DOHH2 (cell line): ENCODE results near the gene NRM.

ENCODE experiments used
- H3F3A ChIP-seq: fragments of 200-600 bp; sonication (generic), shearing (Covaris generic); 2 replicates; pipeline ENCODE4 v1.6.0; 2016; ENCODE audit warnings: antibody characterized with exemption, mild to moderate bottlenecking; ENCODE audit not compliant: control insufficient read depth, insufficient read depth
- H3K27ac ChIP-seq: fragments of 200-600 bp; sonication (generic); 2 replicates; pipeline ENCODE4 v1.5.1; 2014; ENCODE audit warnings: low read depth, mild to moderate bottlenecking, low read length, moderate library complexity
- H3K27me3 ChIP-seq: fragments of 200-600 bp; sonication (generic); 2 replicates; pipeline ENCODE4 v1.6.1; 2014; ENCODE audit warnings: mild to moderate bottlenecking, low read length, mixed read lengths; ENCODE audit not compliant: control insufficient read depth
- H3K36me3 ChIP-seq: fragments of 200-600 bp; sonication (generic); 2 replicates; pipeline ENCODE4 v1.6.1; 2014; ENCODE audit warnings: mild to moderate bottlenecking, low read length, moderate library complexity, mixed read lengths; ENCODE audit not compliant: control insufficient read depth
- H3K4me1 ChIP-seq: fragments of 200-600 bp; sonication (generic); 2 replicates; pipeline ENCODE4 v1.6.1; 2014; ENCODE audit warnings: mild to moderate bottlenecking, low read length, mixed read lengths; ENCODE audit not compliant: control insufficient read depth
- H3K4me2 ChIP-seq: fragments of 200-600 bp; sonication (generic); 2 replicates; pipeline ENCODE4 v1.6.0; 2014; ENCODE audit warnings: mild to moderate bottlenecking, low read length, moderate library complexity
- H3K4me3 ChIP-seq: fragments of 200-600 bp; sonication (generic); 2 replicates; pipeline ENCODE4 v1.5.1; 2014; ENCODE audit warnings: mild to moderate bottlenecking, low read length, mixed read lengths
- H3K79me2 ChIP-seq: fragments of 200-600 bp; sonication (generic); 2 replicates; pipeline ENCODE4 v1.6.1; 2014; ENCODE audit warnings: mild to moderate bottlenecking, low read length, mixed read lengths; ENCODE audit not compliant: control insufficient read depth
- H3K9me2 ChIP-seq: fragments of 200-600 bp; sonication (generic); replicated peaks from 2 replicates; pipeline ENCODE4 v1.6.1; 2014; ENCODE audit warnings: mild to moderate bottlenecking, low read length, mixed read lengths; ENCODE audit not compliant: control insufficient read depth
- H3K9me3 ChIP-seq: fragments of 200-600 bp; sonication (generic); 2 replicates; pipeline ENCODE4 v1.6.1; 2014; ENCODE audit warnings: antibody characterized with exemption, low read length, mixed read lengths; ENCODE audit not compliant: control insufficient read depth, insufficient read depth
- H4K20me1 ChIP-seq: fragments of 200-600 bp; sonication (generic); 2 replicates; pipeline ENCODE4 v1.6.0; 2014; ENCODE audit warnings: low read depth, mild to moderate bottlenecking, antibody characterized with exemption, low read length, moderate library complexity; ENCODE audit not compliant: control insufficient read depth, insufficient read depth
- CTCF ChIP-seq: fragments of 200-600 bp; sonication (generic); IDR thresholded peaks from one replicate; pipeline ENCODE4 v1.5.1; 2014; ENCODE audit warnings: antibody characterized with exemption, mild to moderate bottlenecking, low read depth, low read length; ENCODE audit not compliant: poor library complexity, severe bottlenecking
- EZH2phosphoT487 ChIP-seq: fragments of 200-600 bp; sonication (generic); IDR thresholded peaks from 2 replicates; pipeline ENCODE4 v1.6.1; 2017; ENCODE audit warnings: borderline replicate concordance, mild to moderate bottlenecking, antibody characterized with exemption, low read length, moderate library complexity, mixed read lengths

NRM gene

DNA sequence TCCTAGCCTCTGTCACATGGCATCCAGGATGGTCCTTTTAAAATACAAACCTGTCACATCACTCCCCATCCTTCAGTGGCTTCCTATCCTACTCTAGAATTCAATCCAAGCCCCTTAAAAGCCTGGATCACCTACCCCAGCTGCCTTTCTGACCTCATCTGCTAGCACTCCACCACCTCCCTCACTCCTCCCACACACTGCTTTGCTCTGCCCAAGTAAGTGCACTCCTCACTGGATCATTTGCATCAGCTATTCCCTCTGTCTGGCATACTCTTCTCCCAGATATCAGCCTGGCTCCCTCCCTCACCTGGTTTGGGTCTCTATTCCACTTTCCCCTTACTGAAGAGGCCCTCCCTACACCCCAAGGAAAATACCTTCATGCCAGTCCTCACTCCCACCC lies 33.3 kb downstream of the NRM start:
- Histone ChIP-seq H3K4me2 (no peak overlapping the region), H3F3A (peaks cover 6% of the 10 kb centered on the region; the same call in 1 of the 2 replicates), H3K36me3 (peaks cover 77% of the 10 kb centered on the region), H3K27ac (no peak overlapping the region), H3K9me3 (no peaks in the 10 kb centered on the region), H3K4me3 (no peak overlapping the region), H4K20me1 (no peaks in the 10 kb centered on the region), H3K4me1 (no peaks in the 10 kb centered on the region), H3K79me2 (no peaks in the 10 kb centered on the region), H3K27me3 (no peaks in the 10 kb centered on the region), H3K9me2 (no peaks in the 10 kb centered on the region)
- TF ChIP-seq CTCF (no peak), EZH2phosphoT487 (no peak)

GRCh38 chr6:30656513-30656912 lies 34.3 kb downstream of the NRM start:
- no peak overlapping the region for H3K27ac ChIP-seq
- H3K9me3 ChIP-seq: no peaks in the 10 kb centered on the region
- no peaks in the 10 kb centered on the region for H4K20me1 ChIP-seq
- no peaks in the 10 kb centered on the region for H3K79me2 ChIP-seq
- no peak for TF ChIP-seq CTCF
- TF ChIP-seq EZH2phosphoT487: no peak
- H3K27me3 ChIP-seq: no peaks in the 10 kb centered on the region
- peaks cover 7% of the 10 kb centered on the region; the same call in 1 of the 2 replicates for H3F3A ChIP-seq
- H3K9me2 ChIP-seq: no peaks in the 10 kb centered on the region
- no peaks in the 10 kb centered on the region for H3K4me1 ChIP-seq
- no peak overlapping the region for H3K4me2 ChIP-seq
- H3K4me3 ChIP-seq: no peak overlapping the region
- peaks cover 78% of the 10 kb centered on the region for H3K36me3 ChIP-seq

DNA sequence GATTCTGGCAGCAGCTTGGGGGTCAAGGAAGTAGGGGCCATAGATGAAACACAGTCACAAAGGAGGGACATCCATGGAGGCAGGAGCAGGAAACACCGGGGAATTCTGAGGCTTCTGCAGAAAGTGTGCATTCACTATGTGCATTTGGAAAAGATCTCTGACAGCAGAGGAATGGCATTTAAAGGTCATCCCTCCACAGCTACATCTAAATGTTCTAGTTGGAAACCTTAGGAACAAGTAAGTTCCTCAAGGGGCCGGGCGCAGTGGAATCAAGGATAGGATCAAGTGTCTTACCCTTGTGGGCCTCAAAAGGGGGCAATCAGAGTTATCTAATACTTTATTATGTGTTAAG lies 35.1 kb downstream of the NRM start:
- Histone ChIP-seq H3K4me3 (no peak overlapping the region), H3K4me1 (no peaks in the 10 kb centered on the region), H3F3A (peaks cover 7% of the 10 kb centered on the region; the same call in 1 of the 2 replicates), H4K20me1 (no peaks in the 10 kb centered on the region), H3K27me3 (no peaks in the 10 kb centered on the region), H3K9me3 (no peaks in the 10 kb centered on the region), H3K27ac (no peak overlapping the region), H3K9me2 (no peaks in the 10 kb centered on the region), H3K4me2 (no peak overlapping the region), H3K36me3 (peaks cover 82% of the 10 kb centered on the region), H3K79me2 (no peaks in the 10 kb centered on the region)
- TF ChIP-seq EZH2phosphoT487 (no peak), CTCF (no peak)
